H1 (cell line): ENCODE measurements around the gene GSTO1.

Experiments
- CHD1 ChIP-seq: IDR thresholded peaks from 2 replicates; pipeline ENCODE4 v1.6.1; 2012; ENCODE audit warnings: low read depth, low read length, improper control_type of control experiment
- CTCF ChIP-seq, 3 experiments: IDR thresholded peaks; 1 replicate in 2 of 3; 2 replicates in 1 of 3; pipeline versions ENCODE4 v1.5.1 to v1.6.1; 2011; ENCODE audit warnings: low read length in 3 of 3, mild to moderate bottlenecking in 3 of 3, inconsistent platforms in 2 of 3, low read depth in 1 of 3, moderate library complexity in 1 of 3; ENCODE audit not compliant: insufficient read depth in 1 of 3; ENCODE audit errors: control extremely low read depth in 1 of 3
- EZH2 ChIP-seq: fragments of 200-600 bp; sonication (generic); IDR thresholded peaks from 2 replicates; pipeline ENCODE4 v1.7.1; 2012; ENCODE audit warnings: low read depth, mild to moderate bottlenecking, moderate library complexity, low read length, inconsistent platforms; ENCODE audit not compliant: severe bottlenecking
- POLR2A ChIP-seq, 2 experiments: IDR thresholded peaks; 1 replicate in 1 of 2; 2 replicates in 1 of 2; pipeline ENCODE4 v1.6.1; 2011; ENCODE audit warnings: low read depth in 2 of 2, low read length in 2 of 2, mild to moderate bottlenecking in 2 of 2; ENCODE audit errors: control extremely low read depth in 1 of 2
- POLR2AphosphoS5 ChIP-seq: IDR thresholded peaks from 2 replicates; pipeline ENCODE4 v1.6.1; 2011; ENCODE audit warnings: low read depth, low read length
- RAD21 ChIP-seq, 2 experiments: IDR thresholded peaks in 1 of 2; conservative IDR thresholded peaks in 1 of 2; 2 replicates each; pipeline ENCODE4 v1.6.1; 2011; ENCODE audit warnings: low read depth in 2 of 2, low read length in 2 of 2, improper control_type of control experiment in 1 of 2, inconsistent platforms in 1 of 2, mild to moderate bottlenecking in 1 of 2, moderate library complexity in 1 of 2
- TCF12 ChIP-seq: IDR thresholded peaks from 2 replicates; pipeline ENCODE4 v1.6.1; 2011; ENCODE audit warnings: low read depth, mild to moderate bottlenecking, low read length
- TF ChIP-seq, protein P1 (sequence below): IDR thresholded peaks from 2 replicates; pipeline ENCODE4 v1.6.1; 2011; ENCODE audit warnings: low read depth, mild to moderate bottlenecking, low read length; ENCODE audit not compliant: insufficient read depth
- TF ChIP-seq, protein P2 (sequence below): IDR thresholded peaks from 2 replicates; pipeline ENCODE4 v1.6.1; 2012; ENCODE audit warnings: inconsistent platforms

DNA sequence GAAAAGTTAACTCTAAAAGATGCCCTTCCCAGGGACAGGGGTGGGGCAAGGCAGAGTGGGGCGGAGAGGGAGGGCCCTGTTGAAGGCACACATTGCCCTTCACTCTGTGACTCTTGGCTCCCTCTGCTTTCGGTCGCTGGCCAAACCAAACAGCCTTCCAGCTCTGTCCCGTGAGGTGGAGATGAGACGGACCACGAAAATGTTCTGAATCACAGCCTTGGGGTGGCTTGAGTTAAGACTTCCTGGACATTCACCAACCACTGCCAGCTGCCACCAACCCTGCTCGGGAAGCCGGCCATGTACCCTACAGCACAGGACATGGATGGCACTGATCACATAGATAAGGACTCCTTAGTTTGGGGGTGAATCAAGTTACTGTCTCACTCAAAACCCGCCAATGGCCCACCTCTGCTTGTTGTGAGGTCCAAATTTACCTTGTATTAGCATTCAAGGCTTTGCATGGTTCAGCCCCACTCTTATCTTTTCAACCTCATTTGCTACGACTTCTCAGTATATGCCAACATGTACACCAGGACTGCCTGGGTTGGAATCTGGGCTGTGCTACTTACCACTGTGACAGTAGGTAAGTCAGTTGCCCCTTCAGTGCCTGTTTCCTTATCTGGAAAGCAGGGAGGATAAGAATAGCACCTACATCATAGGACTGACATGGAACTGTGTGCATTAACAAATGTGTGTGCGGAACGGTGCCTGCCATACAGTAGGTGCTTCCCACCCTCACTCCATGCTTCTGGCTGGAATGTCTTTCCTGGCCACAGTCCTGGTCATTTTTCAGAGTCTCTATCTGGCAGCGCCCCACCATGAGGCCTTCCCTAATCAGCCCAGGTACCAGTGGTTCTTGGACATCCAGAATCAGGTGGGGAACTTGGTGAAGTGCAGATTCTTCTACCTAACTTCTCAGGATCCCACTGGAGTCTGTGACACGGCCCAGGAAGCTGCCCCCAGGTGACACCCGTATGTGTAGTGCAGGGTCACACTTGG, 55.6 kb downstream of the GSTO1 start:
- TF ChIP-seq CTCF (IDR thresholded peaks at IDR 0.05; ENCODE audit: control extremely low read depth in 1 of 3, insufficient read depth in 1 of 3, low read depth in 1 of 3, low read length in 3 of 3) = no peak
- TF ChIP-seq, protein P1, sequence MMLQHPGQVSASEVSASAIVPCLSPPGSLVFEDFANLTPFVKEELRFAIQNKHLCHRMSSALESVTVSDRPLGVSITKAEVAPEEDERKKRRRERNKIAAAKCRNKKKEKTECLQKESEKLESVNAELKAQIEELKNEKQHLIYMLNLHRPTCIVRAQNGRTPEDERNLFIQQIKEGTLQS = no peak
- TF ChIP-seq, protein P2, sequence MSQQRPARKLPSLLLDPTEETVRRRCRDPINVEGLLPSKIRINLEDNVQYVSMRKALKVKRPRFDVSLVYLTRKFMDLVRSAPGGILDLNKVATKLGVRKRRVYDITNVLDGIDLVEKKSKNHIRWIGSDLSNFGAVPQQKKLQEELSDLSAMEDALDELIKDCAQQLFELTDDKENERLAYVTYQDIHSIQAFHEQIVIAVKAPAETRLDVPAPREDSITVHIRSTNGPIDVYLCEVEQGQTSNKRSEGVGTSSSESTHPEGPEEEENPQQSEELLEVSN = no peak
- TF ChIP-seq CHD1 = no peak
- TF ChIP-seq EZH2 = no peak
- TF ChIP-seq RAD21 (IDR thresholded peaks at IDR 0.05 in 1 of 2, conservative IDR thresholded peaks at IDR 0.05 in 1 of 2; ENCODE audit: low read depth in 2 of 2, low read length in 2 of 2) = no peak
- TF ChIP-seq POLR2A (IDR thresholded peaks at IDR 0.05; ENCODE audit: control extremely low read depth in 1 of 2, low read depth in 2 of 2, low read length in 2 of 2) = no peak; a peak in 1 of 3 replicates
- TF ChIP-seq TCF12 = no peak
- no peak for TF ChIP-seq POLR2AphosphoS5
